Spinal cord (tissue), 10 donors: ENCODE data around the gene ATPAF1. TPM values are rescaled to one million over a fixed set of nuclear protein-coding genes. Genes with fewer than 3 reads are reported as not detected.

ENCODE experiments used
- DNase-seq, 6 donors: peaks; one replicate each; pipeline versions ENCODE4 v3.0.0 to v3.0.0-alpha.2; 2013 to 2015; ENCODE audit warnings: low spot score in 6 of 6, low read depth in 4 of 6
- H3K27ac ChIP-seq: one replicate; pipeline ENCODE4 v1.5.1; 2013; ENCODE audit warnings: low read depth, low read length, control low read depth
- H3K27me3 ChIP-seq: one replicate; pipeline ENCODE4 v1.6.1; 2013; ENCODE audit warnings: low read length; ENCODE audit not compliant: control insufficient read depth, insufficient read depth
- H3K36me3 ChIP-seq: one replicate; pipeline ENCODE4 v1.6.1; 2013; ENCODE audit warnings: low read length; ENCODE audit not compliant: control insufficient read depth, insufficient read depth
- H3K4me1 ChIP-seq: one replicate; pipeline ENCODE4 v1.6.1; 2013; ENCODE audit warnings: low read length; ENCODE audit not compliant: control insufficient read depth, insufficient read depth
- H3K4me3 ChIP-seq: one replicate; pipeline ENCODE4 v1.5.1; 2013; ENCODE audit warnings: low read depth, low read length, control low read depth
- H3K9me3 ChIP-seq: one replicate; pipeline ENCODE4 v1.6.1; 2013; ENCODE audit warnings: low read length; ENCODE audit not compliant: control insufficient read depth, insufficient read depth
- whole genome bisulfite sequencing: methylation state at CpG from one replicate; pipeline ENCODE4 v1.1.5; 2013; ENCODE audit warnings: missing lambda C conversion rate; ENCODE audit not compliant: insufficient coverage; 5-methylcytosine and 5-hydroxymethylcytosine counted together
- polyA plus RNA-seq, 2 donors: library from polyadenylated mRNA; unstranded; fragments of 120-200 nt; gene quantifications; one replicate each; pipeline ENCODE4 v1.2.1, GENCODE V29; 2013; ENCODE audit not compliant: insufficient read length in 2 of 2
- total RNA-seq, 2 donors: library from RNA; depleted of rRNA in 1 of 2; stranded (reverse); fragments of 120-200 nt in 1 of 2; fragments of >200 nt in 1 of 2; gene quantifications; one replicate each; pipeline versions ENCODE4 v1.2.3 to v1.2.4, GENCODE V29; 2013 to 2014
- donor health status: healthy.

ATPAF1 gene
- total and polyA plus RNA-seq, 4 donors: 59.7 to 92.4 (median 80.4) TPM

DNA sequence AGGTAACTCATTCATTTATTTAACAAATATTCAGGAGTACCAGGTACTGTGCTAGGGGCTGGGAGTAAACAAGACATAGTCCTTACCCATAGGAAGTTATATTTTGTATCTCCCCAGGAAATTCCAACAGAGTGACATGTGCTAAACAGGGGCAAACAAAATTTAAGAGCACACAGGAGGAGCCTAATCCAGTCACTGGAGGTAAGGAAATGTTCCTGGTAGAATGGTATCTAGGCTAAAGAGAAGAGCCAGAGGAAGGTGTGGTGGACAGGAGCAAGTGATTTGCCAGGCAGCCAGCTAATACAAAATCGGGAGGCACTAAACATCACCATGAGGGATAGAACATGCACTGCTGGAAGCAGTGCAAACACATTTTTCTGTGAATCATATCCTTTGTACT, 13.9 kb upstream of the ATPAF1 start:
- 78% methylated on average over 1 of the region's 1 CpG for WGBS

DNA sequence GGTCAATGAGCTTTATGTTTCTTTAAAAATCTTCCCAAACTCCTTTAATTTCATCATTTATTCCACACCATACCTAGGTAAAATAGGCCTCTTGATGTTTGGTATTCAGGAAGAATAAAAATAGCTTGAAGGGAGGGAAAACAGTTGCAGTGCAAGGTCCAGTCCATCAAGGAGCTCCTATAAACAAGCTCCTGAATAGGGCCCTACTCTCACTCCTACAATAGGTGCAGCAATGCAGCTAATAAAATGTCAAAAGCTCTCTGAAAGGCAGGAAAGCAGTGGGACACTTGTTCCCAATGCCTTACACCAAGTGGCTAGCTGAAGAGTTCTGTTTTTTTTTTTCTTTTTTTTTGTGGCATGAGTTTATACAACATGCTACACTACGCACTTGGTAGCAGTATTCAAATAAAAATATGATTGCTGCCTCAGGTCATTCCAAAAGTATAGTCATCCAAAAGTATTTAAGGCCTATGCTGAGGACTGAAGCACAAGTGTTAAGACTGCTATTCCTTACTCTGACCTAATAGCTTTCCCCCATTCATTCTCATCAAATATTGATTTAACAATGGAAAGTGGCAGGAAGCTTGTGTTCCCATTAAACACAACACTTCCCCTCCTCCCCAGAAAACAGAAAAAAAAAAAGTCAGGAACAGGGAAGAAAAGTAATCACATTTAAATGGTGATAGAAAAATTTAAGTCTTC, 13.3 kb upstream of the ATPAF1 start:
- H3K4me1 ChIP-seq: peaks cover 2% of the 10 kb centered on the region
- H3K27me3 ChIP-seq: no peaks in the 10 kb centered on the region
- no peak overlapping the region for H3K4me3 ChIP-seq
- no peak for DNase-seq
- no CpG with 5 or more reads among the region's 1 CpG for WGBS
- H3K9me3 ChIP-seq: no peaks in the 10 kb centered on the region
- H3K36me3 ChIP-seq: peaks cover 30% of the 10 kb centered on the region
- H3K27ac ChIP-seq: no peak overlapping the region

More for the DNA sequence above, 13.9 kb upstream of the ATPAF1 start:
- peaks cover 30% of the 10 kb centered on the region for H3K36me3 ChIP-seq
- H3K4me1 ChIP-seq: peaks cover 2% of the 10 kb centered on the region
- no peaks in the 10 kb centered on the region for H3K27me3 ChIP-seq
- H3K27ac ChIP-seq: no peak overlapping the region
- H3K9me3 ChIP-seq: no peaks in the 10 kb centered on the region
- no peak overlapping the region for H3K4me3 ChIP-seq
- DNase-seq: no peak

DNA sequence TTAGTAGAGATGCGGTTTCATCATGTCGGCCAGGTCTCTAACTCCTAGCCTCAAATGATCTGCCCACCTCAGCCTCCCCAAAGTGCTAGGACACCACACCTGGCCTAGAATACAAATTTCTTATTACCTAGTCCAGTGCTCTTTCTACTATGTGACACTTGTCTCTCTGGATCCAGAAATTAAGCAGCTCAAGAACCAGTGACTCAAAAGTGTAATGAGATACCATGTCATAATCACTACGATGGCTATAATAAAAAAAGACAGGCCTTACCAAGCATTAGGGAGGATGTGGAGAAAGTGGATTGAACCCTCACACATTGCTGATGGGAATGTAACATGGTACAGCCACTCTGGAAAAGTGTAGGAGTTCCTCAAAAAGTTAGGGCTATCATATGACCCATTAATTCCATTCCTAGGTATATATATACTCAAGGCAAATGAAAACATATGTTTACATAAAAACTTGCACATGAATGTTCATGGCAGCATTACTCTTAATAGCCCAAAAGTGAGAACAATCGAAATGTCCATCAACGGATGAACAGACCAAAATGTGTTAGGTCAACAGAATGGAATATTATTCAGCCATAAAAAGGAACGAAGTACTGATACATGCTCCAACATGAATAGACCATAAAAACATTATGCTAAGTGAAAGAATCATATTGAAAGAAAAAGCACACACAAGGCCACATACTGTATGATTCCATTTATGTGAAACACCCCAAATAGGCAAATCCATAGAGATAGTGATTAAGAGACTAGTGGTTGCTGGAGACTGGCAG, 11.8 kb upstream of the ATPAF1 start:
- H3K9me3 ChIP-seq: no peaks in the 10 kb centered on the region
- WGBS: no CpG with 5 or more reads among the region's 6 CpGs
- DNase-seq: no peak
- H3K4me1 ChIP-seq: peaks cover 2% of the 10 kb centered on the region
- H3K27ac ChIP-seq: no peak overlapping the region
- no peak overlapping the region for H3K4me3 ChIP-seq
- peaks cover 30% of the 10 kb centered on the region for H3K36me3 ChIP-seq
- H3K27me3 ChIP-seq: no peaks in the 10 kb centered on the region

DNA sequence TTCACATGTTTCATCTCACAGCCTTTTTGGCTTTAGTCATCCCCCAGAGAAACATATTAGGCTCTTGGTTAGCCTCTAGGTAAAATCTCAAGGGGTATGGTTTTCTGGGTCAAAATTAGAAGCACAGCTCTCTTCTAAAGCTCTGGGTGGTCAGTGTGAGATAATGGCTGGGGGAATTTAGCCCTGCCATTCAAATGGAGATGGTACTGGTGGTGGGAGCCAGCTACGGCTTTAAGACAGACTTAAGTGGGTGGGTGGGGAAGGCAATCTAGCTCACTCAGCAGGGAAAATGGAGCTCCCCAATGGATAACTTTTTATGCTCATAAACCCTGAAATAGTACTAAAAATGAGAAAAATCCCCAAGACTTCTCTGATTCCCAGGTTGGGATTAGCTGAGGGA, 9.2 kb upstream of the ATPAF1 start:
- Histone ChIP-seq H3K9me3 (no peaks in the 10 kb centered on the region), H3K4me1 (peaks cover 2% of the 10 kb centered on the region), H3K36me3 (peaks cover 26% of the 10 kb centered on the region), H3K27me3 (no peaks in the 10 kb centered on the region), H3K4me3 (no peak overlapping the region), H3K27ac (no peak overlapping the region)
- no CpG with 5 or more reads among the region's 1 CpG for WGBS
- no peak for DNase-seq

DNA sequence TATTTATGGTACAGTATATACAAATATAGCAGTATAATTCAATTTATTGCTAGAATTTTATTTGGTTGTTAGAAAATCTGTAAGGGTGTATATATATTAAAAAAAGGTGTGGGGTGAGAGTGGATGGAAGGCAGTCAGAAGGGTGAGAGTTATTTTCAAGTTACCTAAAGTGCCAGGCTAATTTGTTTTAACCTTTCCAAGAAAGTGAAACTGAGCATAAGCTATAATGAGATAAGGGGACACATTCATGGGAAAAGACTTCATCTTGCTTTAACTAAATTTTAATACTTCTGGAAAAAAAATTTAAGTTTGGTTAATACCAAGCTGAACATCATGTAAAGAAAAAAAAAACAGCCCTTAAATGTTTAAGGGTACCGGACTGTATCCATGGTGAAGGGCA, 8.4 kb upstream of the ATPAF1 start:
- Histone ChIP-seq H3K27me3 (no peaks in the 10 kb centered on the region), H3K9me3 (no peaks in the 10 kb centered on the region), H3K4me1 (peaks cover 2% of the 10 kb centered on the region), H3K4me3 (no peak overlapping the region), H3K27ac (no peak overlapping the region), H3K36me3 (peaks cover 22% of the 10 kb centered on the region)
- no peak for DNase-seq
- no CpG with 5 or more reads among the region's 1 CpG for WGBS

DNA sequence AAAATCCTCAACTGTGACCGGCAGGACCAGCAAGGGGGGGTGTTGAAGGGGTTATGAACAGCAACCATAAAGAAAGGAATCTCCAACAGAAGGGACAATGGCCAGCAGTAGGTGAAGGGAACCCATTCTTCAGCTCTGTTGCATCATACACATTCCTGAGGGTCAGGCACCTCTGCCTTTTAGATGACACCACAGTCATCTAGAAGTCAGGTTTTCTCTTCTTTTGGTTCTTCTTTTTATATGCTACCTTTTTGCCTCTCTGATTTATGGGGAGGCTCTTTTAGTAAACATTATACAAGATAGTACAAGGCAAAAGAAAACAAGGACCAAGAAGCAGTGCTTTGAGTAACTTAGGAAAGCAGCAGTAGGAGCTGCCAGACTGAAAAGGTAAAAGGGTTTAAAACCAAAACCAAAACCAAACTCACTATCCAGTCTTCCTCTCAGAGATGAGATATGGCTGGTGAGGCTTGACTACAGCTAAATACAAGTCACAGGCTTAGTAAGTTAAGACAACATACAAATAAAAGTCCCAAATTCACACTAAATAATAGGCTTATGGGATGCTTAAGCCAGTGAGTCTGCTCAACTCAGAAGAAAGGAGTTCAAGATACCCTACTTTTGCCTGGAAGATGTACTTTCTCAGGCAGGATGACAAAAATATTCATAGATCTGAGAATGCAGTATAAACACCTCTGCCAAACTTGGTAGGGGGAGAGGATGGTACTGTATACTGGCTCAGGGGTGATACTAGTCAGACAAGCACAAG, 7.6 kb upstream of the ATPAF1 start:
- H3K27ac ChIP-seq: no peak overlapping the region
- no peaks in the 10 kb centered on the region for H3K9me3 ChIP-seq
- H3K4me3 ChIP-seq: no peak overlapping the region
- no peaks in the 10 kb centered on the region for H3K4me1 ChIP-seq
- DNase-seq: no peak
- H3K27me3 ChIP-seq: no peaks in the 10 kb centered on the region
- no CpG with 5 or more reads among the region's 1 CpG for WGBS
- H3K36me3 ChIP-seq: peaks cover 19% of the 10 kb centered on the region

DNA sequence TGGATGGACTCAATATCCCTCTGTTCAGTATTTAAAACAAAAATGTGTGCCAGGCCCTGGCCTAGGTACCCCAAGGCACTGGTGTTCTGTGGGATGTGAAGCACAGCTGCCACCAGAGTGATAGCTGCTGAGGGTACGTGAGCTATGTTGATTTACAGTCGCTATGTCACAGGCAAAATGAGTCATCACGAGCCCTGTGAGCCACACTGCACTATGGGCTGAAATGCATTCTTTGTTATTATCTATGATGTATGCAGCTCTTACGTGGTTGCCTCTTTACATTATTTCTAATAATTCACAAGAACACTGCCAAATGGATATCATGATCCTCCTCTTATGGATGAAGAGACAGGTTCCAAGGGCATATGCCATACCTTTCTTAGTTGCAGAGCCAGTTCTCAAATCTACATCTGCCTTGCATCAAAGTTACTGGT, 5.6 kb upstream of the ATPAF1 start:
- DNase-seq: no peak
- H3K9me3 ChIP-seq: no peaks in the 10 kb centered on the region
- H3K4me3 ChIP-seq: no peak overlapping the region
- H3K36me3 ChIP-seq: peaks cover 9% of the 10 kb centered on the region
- WGBS: 78% methylated on average over 1 of the region's 4 CpGs
- H3K27ac ChIP-seq: no peak overlapping the region
- H3K4me1 ChIP-seq: no peaks in the 10 kb centered on the region
- no peaks in the 10 kb centered on the region for H3K27me3 ChIP-seq

DNA sequence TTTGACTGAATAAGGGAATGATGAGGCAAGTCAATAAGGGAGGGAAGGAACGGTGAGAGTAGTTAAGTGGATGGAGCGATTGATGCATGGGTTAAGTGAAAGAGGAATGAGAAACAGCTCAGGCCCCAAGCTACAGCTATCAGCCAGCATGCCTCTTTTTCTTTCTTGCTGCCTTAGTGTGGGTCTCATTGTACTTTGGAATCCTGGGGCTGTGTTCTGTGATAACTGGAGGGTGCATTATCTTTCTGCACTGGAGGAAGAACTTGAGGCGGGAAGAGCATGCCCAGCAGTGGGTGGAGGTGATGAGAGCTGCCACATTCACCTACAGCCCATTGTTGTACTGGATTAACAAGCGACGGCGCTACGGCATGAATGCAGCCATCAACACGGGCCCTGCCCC, 4.5 kb upstream of the ATPAF1 start:
- Histone ChIP-seq H3K4me3 (no peak overlapping the region), H3K27ac (no peak overlapping the region), H3K9me3 (no peaks in the 10 kb centered on the region), H3K27me3 (no peaks in the 10 kb centered on the region), H3K36me3 (peaks cover 7% of the 10 kb centered on the region), H3K4me1 (no peaks in the 10 kb centered on the region)
- 91% methylated on average over 5 of the region's 8 CpGs for WGBS
- no peak for DNase-seq

DNA sequence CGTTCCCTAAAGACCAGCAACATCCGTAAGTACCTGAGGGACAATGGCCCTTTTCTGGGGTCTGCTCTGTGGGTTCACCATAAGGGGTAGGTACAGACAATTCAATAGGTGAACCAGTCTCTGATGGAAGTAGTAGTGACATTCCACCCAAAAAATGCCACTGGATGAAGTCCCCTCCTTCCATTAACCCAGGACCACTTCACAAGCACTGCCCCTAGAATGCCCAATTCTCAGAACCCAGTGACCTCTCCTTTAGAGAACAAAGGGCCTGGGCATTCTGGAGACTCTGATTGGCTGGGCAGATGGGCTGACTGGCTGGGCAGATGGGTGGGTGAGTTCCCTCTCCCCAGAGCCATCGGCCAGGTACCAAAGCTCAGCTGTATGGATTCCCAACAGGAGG, 3.4 kb upstream of the ATPAF1 start, which contains the start of gene TEX38:
TSS of gene TEX38 (plus strand) at position 301 of the 400 bp plus-strand sequence. CDS start at position 382, 81 bp downstream.
- Histone ChIP-seq H3K36me3 (peaks cover 4% of the 10 kb centered on the region), H3K27ac (no peak within 1 kb of the TSS), H3K4me3 (no peak within 1 kb of the TSS), H3K27me3 (no peaks in the 10 kb centered on the region), H3K4me1 (peaks cover 5% of the 10 kb centered on the region), H3K9me3 (no peaks in the 10 kb centered on the region)
- DNase-seq: no peak
- whole genome bisulfite sequencing: no CpG with 5 or more reads among the region's 3 CpGs
